SU-DHL-6 (cell line): ENCODE results near the gene RBM4.

Experiments
- EZH2phosphoT487 ChIP-seq: fragments of 200-600 bp; sonication (generic), shearing (Covaris generic); conservative IDR thresholded peaks from 2 replicates; pipeline ENCODE4 v1.6.1; 2018; ENCODE audit warnings: mild to moderate bottlenecking, antibody characterized with exemption, low read length, moderate library complexity, mixed read lengths
- TF ChIP-seq, protein P1 (sequence below): fragments of 200-600 bp; sonication (generic); IDR thresholded peaks from one replicate; pipeline ENCODE4 v1.5.1; 2017; ENCODE audit warnings: antibody characterized with exemption, mild to moderate bottlenecking, low read length, moderate library complexity; ENCODE audit not compliant: insufficient read depth, poor library complexity, severe bottlenecking

DNA sequence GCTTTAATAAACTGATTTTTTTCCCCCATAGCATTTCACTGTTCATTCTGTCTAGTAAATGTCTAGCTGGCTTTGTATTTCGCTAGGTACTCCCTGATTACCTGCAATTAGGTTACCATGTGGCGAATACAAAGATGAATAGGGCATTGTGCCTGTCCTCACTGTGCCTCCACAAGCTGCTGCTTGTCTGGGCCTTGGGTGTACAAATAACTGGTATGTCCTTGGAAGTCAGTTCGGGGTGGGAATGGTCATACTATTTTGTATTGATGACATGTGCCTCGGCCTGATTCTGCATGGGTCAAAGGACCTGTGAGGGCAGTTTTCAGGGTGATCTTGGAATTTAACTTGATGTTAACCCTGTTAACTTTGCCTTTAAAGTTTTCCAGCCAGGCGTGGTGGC is 11.4 kb downstream of the RBM4 start:
- TF ChIP-seq, protein P1, sequence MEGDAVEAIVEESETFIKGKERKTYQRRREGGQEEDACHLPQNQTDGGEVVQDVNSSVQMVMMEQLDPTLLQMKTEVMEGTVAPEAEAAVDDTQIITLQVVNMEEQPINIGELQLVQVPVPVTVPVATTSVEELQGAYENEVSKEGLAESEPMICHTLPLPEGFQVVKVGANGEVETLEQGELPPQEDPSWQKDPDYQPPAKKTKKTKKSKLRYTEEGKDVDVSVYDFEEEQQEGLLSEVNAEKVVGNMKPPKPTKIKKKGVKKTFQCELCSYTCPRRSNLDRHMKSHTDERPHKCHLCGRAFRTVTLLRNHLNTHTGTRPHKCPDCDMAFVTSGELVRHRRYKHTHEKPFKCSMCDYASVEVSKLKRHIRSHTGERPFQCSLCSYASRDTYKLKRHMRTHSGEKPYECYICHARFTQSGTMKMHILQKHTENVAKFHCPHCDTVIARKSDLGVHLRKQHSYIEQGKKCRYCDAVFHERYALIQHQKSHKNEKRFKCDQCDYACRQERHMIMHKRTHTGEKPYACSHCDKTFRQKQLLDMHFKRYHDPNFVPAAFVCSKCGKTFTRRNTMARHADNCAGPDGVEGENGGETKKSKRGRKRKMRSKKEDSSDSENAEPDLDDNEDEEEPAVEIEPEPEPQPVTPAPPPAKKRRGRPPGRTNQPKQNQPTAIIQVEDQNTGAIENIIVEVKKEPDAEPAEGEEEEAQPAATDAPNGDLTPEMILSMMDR = no peak
- TF ChIP-seq EZH2phosphoT487 = no peak
